K562 (cell line): ENCODE results near the gene EHD2. TPM values are rescaled to one million over a fixed set of nuclear protein-coding genes. Genes with fewer than 3 reads are reported as not detected.
A peak's percentile ranks its signal among the peaks of the same experiment; 100 is the strongest.

ENCODE experiments used
- ARID1B ChIP-seq: fragments of 450-650 bp; IDR thresholded peaks from 2 replicates; pipeline ENCODE4 v1.6.1; 2016; ENCODE audit warnings: antibody characterized with exemption, mild to moderate bottlenecking, inconsistent platforms
- ATF7 ChIP-seq: fragments of 450-650 bp; IDR thresholded peaks from 2 replicates; pipeline ENCODE4 v1.7.1; 2014; ENCODE audit warnings: mild to moderate bottlenecking, moderate library complexity
- CBX1 ChIP-seq: sonication (generic); IDR thresholded peaks from 2 replicates; pipeline ENCODE4 v1.6.1; 2016; ENCODE audit warnings: antibody characterized with exemption, low read depth, mild to moderate bottlenecking
- CC2D1A ChIP-seq: fragments of 450-650 bp; IDR thresholded peaks from 2 replicates; pipeline ENCODE4 v1.6.1; 2017; ENCODE audit warnings: mild to moderate bottlenecking
- CREM ChIP-seq: IDR thresholded peaks from 2 replicates; pipeline ENCODE4 v1.6.1; 2014; ENCODE audit warnings: antibody characterized with exemption, low read depth
- HCFC1 ChIP-seq: IDR thresholded peaks from 2 replicates; pipeline ENCODE4 v1.6.1; 2012; ENCODE audit warnings: low read depth, low read length, improper control_type of control experiment
- MCM5 ChIP-seq: fragments of 450-650 bp; IDR thresholded peaks from 2 replicates; pipeline ENCODE4 v1.6.1; 2016; ENCODE audit warnings: low read depth
- MNT ChIP-seq, 2 experiments: fragments of 450-650 bp; conservative IDR thresholded peaks; 2 replicates each; pipeline ENCODE4 v1.6.1; 2017; ENCODE audit warnings: mild to moderate bottlenecking in 2 of 2, moderate library complexity in 2 of 2
- RB1 ChIP-seq: fragments of 450-650 bp; IDR thresholded peaks from 2 replicates; pipeline ENCODE4 v1.6.1; 2017; ENCODE audit warnings: low read depth, mild to moderate bottlenecking
- RBM22 ChIP-seq: fragments of 200-400 bp; formaldehyde crosslinking; IDR thresholded peaks from 2 replicates; pipeline ENCODE4 v1.6.1; 2018; ENCODE audit warnings: low read length, low read depth; ENCODE audit not compliant: poor library complexity, severe bottlenecking
- SMAD4 ChIP-seq: fragments of 250-450 bp; sonication (Bioruptor Pico); conservative IDR thresholded peaks from 2 replicates; pipeline ENCODE4 v1.8.0; 2021; ENCODE audit warnings: inconsistent platforms, mild to moderate bottlenecking, moderate library complexity
- TAF1 ChIP-seq: IDR thresholded peaks from 2 replicates; pipeline ENCODE4 v1.6.1; 2011; ENCODE audit warnings: mild to moderate bottlenecking, low read length, moderate library complexity; ENCODE audit not compliant: insufficient read depth, control insufficient read depth, severe bottlenecking; ENCODE audit errors: extremely low read depth
- TCF7L2 ChIP-seq: fragments of 150-350 bp; IDR thresholded peaks from 2 replicates; pipeline ENCODE4 v1.6.1; 2016; ENCODE audit warnings: low read depth, mild to moderate bottlenecking, low read length, moderate library complexity
- TRIM28 ChIP-seq: fragments of 450-650 bp; IDR thresholded peaks from 2 replicates; pipeline ENCODE4 v1.6.1; 2017
- ZNF354B ChIP-seq: fragments of 250-450 bp; sonication (Bioruptor Pico); IDR thresholded peaks from 2 replicates; pipeline ENCODE4 v1.4.0; 2020
- ZNF41 ChIP-seq: fragments of 250-450 bp; sonication (Bioruptor Pico); conservative IDR thresholded peaks from 2 replicates; pipeline ENCODE4 v1.4.0; 2020; ENCODE audit warnings: mild to moderate bottlenecking
- polyA plus RNA-seq, 8 experiments: library from polyadenylated mRNA; depleted of rRNA in 4 of 8; stranded (reverse) in 5 of 8; unstranded in 3 of 8; fragments of >200 nt; fragmentation: Nextera tagmentation in 2 of 8; fragmentation: Illumina TruSeq in 1 of 8; extraction: Ambion mirVana in 2 of 8; extraction: Trizol in 1 of 8; gene quantifications; 2 replicates each; pipeline versions ENCODE4 v1.2.1 to v1.2.3, GENCODE V29; 2011 to 2014; ENCODE audit warnings: inconsistent platforms in 1 of 8, missing spikeins in 1 of 8
- total RNA-seq, 7 experiments: library from RNA; depleted of rRNA in 6 of 7; stranded (reverse); fragments of >200 nt in 6 of 7; fragmentation: Illumina TruSeq in 2 of 7; extraction: Trizol in 2 of 7; gene quantifications; 2 replicates each; pipeline versions ENCODE4 v1.2.1 to v1.2.3, GENCODE V29; 2011 to 2021; ENCODE audit warnings: low replicate concordance in 1 of 7
- TF ChIP-seq, protein P1 (sequence below): fragments of 250-450 bp; sonication (Bioruptor Pico); IDR thresholded peaks from 2 replicates; pipeline ENCODE4 v1.8.0; 2022; ENCODE audit warnings: inconsistent platforms, mild to moderate bottlenecking, moderate library complexity, borderline replicate concordance
- TF ChIP-seq, protein P2 (sequence below), 2 experiments: fragments of 450-650 bp; formaldehyde crosslinking in 1 of 2; IDR thresholded peaks; 2 replicates each; pipeline versions ENCODE4 v1.4.0 to v1.6.1; 2014 to 2020; ENCODE audit warnings: mild to moderate bottlenecking in 2 of 2, borderline replicate concordance in 1 of 2, low read depth in 1 of 2

Gene EHD2
- total and polyA plus RNA-seq, 9 of the 15 experiments (the other 6 are each of a cell fraction or from before 2014, with no cell fraction given) = 1.7 to 32.2 (median 3.0) TPM

DNA sequence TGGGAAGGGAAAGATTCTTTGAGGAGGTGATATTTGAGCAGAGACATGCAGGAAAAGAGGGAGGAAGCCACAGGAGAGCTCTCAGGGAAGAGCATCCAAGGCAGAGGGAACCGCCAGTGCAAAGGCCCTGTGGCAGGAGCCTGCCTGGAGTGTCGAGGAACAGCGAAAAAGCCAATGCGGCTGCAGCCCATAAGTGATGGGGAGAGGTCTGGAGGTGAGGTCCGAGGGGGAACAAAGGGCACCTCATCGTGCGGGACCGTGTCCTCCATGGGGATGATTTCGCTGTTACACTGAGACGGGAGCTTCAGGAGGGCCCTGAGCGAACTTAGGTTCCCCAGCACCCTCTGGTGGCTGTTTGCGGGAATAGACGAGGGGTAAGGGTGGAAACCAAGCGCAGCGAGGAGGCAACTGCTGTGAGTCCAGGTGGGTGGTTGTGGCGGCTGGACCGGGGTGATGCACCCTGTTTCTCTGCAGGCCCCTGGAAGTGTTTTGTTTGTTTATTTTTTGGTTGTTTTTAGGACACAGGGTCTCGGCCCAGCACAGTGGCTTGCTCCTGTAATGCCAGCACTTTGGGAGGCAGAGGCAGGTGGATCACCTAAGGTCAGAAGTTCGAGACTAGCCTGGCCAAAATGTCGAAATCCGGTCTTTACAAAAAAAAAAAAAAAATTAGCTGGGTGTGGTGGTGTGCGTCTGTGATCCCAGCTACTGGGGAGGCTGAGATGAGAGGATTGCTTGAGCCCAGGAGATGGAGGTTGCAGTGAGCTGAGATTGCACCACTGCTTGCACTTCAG is 5.9 kb upstream of the EHD2 start (continued):
- TF ChIP-seq TCF7L2 (no peak), SMAD4 (CRISPR knock-in tag) (no peak), MCM5 (no peak), ARID1B (no peak), RBM22 (no peak), TRIM28 (no peak), ZNF41 (no peak), CC2D1A (peak; percentile 72; the same call in 1 of the 2 replicates), RB1 (peak; percentile 70; the same call in 1 of the 2 replicates), MNT (conservative IDR thresholded peaks at IDR 0.05) (no peak), TAF1 (no peak), HCFC1 (peak; percentile 52; the same call in 1 of the 2 replicates), CBX1 (peak; percentile 89), CREM (no peak), ZNF354B (CRISPR knock-in tag) (no peak), ATF7 (no peak; the same call in 1 of the 2 replicates)
- TF ChIP-seq, protein P1, sequence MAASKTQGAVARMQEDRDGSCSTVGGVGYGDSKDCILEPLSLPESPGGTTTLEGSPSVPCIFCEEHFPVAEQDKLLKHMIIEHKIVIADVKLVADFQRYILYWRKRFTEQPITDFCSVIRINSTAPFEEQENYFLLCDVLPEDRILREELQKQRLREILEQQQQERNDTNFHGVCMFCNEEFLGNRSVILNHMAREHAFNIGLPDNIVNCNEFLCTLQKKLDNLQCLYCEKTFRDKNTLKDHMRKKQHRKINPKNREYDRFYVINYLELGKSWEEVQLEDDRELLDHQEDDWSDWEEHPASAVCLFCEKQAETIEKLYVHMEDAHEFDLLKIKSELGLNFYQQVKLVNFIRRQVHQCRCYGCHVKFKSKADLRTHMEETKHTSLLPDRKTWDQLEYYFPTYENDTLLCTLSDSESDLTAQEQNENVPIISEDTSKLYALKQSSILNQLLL (CRISPR knock-in tag) = no peak
- TF ChIP-seq, protein P2, sequence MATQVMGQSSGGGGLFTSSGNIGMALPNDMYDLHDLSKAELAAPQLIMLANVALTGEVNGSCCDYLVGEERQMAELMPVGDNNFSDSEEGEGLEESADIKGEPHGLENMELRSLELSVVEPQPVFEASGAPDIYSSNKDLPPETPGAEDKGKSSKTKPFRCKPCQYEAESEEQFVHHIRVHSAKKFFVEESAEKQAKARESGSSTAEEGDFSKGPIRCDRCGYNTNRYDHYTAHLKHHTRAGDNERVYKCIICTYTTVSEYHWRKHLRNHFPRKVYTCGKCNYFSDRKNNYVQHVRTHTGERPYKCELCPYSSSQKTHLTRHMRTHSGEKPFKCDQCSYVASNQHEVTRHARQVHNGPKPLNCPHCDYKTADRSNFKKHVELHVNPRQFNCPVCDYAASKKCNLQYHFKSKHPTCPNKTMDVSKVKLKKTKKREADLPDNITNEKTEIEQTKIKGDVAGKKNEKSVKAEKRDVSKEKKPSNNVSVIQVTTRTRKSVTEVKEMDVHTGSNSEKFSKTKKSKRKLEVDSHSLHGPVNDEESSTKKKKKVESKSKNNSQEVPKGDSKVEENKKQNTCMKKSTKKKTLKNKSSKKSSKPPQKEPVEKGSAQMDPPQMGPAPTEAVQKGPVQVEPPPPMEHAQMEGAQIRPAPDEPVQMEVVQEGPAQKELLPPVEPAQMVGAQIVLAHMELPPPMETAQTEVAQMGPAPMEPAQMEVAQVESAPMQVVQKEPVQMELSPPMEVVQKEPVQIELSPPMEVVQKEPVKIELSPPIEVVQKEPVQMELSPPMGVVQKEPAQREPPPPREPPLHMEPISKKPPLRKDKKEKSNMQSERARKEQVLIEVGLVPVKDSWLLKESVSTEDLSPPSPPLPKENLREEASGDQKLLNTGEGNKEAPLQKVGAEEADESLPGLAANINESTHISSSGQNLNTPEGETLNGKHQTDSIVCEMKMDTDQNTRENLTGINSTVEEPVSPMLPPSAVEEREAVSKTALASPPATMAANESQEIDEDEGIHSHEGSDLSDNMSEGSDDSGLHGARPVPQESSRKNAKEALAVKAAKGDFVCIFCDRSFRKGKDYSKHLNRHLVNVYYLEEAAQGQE (IDR thresholded peaks at IDR 0.05; ENCODE audit: borderline replicate concordance) = peak; percentile 83
- TF ChIP-seq, protein P2 (CRISPR knock-in tag; IDR thresholded peaks at IDR 0.05; ENCODE audit: low read depth) = no peak
